ENCODE results near the gene ZNF469.

DNA sequence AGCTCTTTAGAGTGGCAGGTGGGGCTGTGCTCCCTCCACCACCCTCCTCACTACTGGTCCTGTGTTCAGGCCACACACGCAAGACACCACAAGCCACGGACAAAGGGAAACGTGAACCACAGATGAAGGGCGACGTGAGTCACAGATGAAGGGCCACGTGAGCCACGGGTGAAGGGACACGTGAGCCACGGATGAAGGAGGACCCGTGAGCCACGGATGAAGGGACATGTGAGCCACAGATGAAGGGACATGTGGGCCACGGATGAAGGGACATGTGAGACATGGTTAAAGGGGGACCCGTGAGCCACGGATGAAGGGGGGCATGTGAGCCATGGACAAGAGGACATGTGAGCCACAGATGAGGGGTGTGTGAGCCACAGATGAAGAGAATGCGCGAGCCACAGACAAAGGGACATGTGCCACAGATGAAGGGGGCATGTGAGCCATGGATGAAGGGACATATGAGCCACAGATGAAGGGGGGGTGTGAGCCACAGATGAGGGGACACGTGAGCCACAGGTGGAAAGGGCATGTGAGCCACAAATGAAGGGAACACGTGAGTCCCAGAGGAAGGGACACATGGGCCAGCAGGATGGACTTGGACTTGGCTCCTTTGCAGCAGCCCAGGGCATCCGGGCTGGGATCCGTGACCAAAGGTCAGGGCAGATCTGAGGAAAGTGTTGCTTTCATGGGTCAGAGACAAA lies 15.6 kb downstream of the ZNF469 start:
- no peak for TF ChIP-seq CTCF (IDR thresholded peaks at IDR 0.05; ENCODE audit: borderline replicate concordance, extremely low read depth, low read length, poor library complexity, severe bottlenecking)
- TF ChIP-seq EZH2 (IDR thresholded peaks at IDR 0.05; ENCODE audit: borderline replicate concordance, low read depth, low read length, severe bottlenecking), result no peak
